Activated CD4-positive, alpha-beta T cell treated with anti-CD3 and anti-CD28 coated beads for 36 hours (primary cell): Measurements from ENCODE around the gene SIX1. TPM values are rescaled to one million over a fixed set of nuclear protein-coding genes. Genes with fewer than 3 reads are reported as not detected.

Source experiments
- ATAC-seq: fragments of 200-7000 bp; cut with Tn5 transposase; one replicate; pipeline ENCODE4 v1.10.0; 2021; ENCODE audit warnings: mild to moderate bottlenecking, moderate library complexity
- CTCF ChIA-PET: fragments of 350-600 bp; sonication (Branson Sonifier 250); formaldehyde crosslinking; loops from one replicate; lab custom pipeline; 2021; ENCODE audit warnings: antibody characterized with exemption; lab: Charles Lee
- POLR2A ChIA-PET: fragments of 350-600 bp; sonication (Branson Sonifier 250); formaldehyde crosslinking; loops from one replicate; lab custom pipeline; 2021; ENCODE audit warnings: antibody characterized with exemption, inconsistent platforms; lab: Charles Lee
- DNase-seq: peaks from one replicate; pipeline ENCODE4 v3.0.0-alpha.2; 2020
- H3K27ac Mint-ChIP-seq: one replicate; pipeline ENCODE4 v1.8.0; 2021; ENCODE audit warnings: mixed read lengths
- H3K27me3 Mint-ChIP-seq: one replicate; pipeline ENCODE4 v1.8.0; 2021; ENCODE audit warnings: mixed read lengths
- H3K36me3 Mint-ChIP-seq: one replicate; pipeline ENCODE4 v1.8.0; 2021; ENCODE audit warnings: low read depth, mixed read lengths
- H3K4me1 Mint-ChIP-seq: one replicate; pipeline ENCODE4 v1.8.0; 2021; ENCODE audit warnings: mixed read lengths
- H3K4me3 Mint-ChIP-seq: one replicate; pipeline ENCODE4 v1.8.0; 2021; ENCODE audit warnings: mild to moderate bottlenecking, moderate library complexity, mixed read lengths
- H3K9me3 Mint-ChIP-seq: one replicate; pipeline ENCODE4 v1.8.0; 2021; ENCODE audit warnings: low read depth, mixed read lengths
- intact Hi-C, 2 experiments: fragments of 100-400 bp; cut with DNase I in 1 of 2; cut with micrococcal nuclease in 1 of 2; formaldehyde crosslinking; loops; one replicate each; pipeline versions ENCODE4 v1.14.2 to v1.15.1; 2022 to 2024; cut with DNase I, micrococcal nuclease
- total RNA-seq, 2 experiments: library from RNA; stranded (reverse); gene quantifications; one replicate each; pipeline ENCODE4 v1.2.3, GENCODE V29; 2021

Gene SIX1
- total RNA-seq, 2 experiments from 2014 or later, result not detected

GRCh38 chr14:60622917-60623257 is 26.4 kb downstream of the SIX1 start:
- no peak for ATAC-seq
- no peaks in the 10 kb centered on the region for H3K4me1 Mint-ChIP-seq

GRCh38 chr14:60622210-60622916 is 26.9 kb downstream of the SIX1 start:
- Mint-ChIP-seq H3K4me3 (no peak overlapping the region), H3K4me1 (no peaks in the 10 kb centered on the region), H3K27ac (no peak overlapping the region), H3K9me3 (no peaks in the 10 kb centered on the region), H3K27me3 (peaks cover 18% of the 10 kb centered on the region), H3K36me3 (no peaks in the 10 kb centered on the region)
- CTCF ChIA-PET, result interaction anchor here (1.3 kb wide), 1 partner anchor 10 kb away, joined by 3 read pairs; no protein-coding TSS in a partner anchor
- intact Hi-C loops, result no loop called here
- POLR2A ChIA-PET, result no interaction called here
- ATAC-seq, result no peak
- DNase-seq, result no peak

More at GRCh38 chr14:60622917-60623257, 26.4 kb downstream of the SIX1 start:
- Mint-ChIP-seq H3K9me3 (no peaks in the 10 kb centered on the region), H3K27ac (no peak overlapping the region), H3K27me3 (peaks cover 18% of the 10 kb centered on the region), H3K36me3 (no peaks in the 10 kb centered on the region), H3K4me3 (no peak overlapping the region)
- no peak for DNase-seq
- ChIA-PET POLR2A (no interaction called here), CTCF (interaction anchor here (0.8 to 3.4 kb wide), 4 partner anchors 11 to 630 kb away, joined by 3 to 33 read pairs (median 14); no protein-coding TSS in a partner anchor)
- intact Hi-C loops, result no loop called here

- Mint-ChIP-seq H3K4me3 (no peak overlapping the region), H3K36me3 (no peaks in the 10 kb centered on the region), H3K27me3 (peaks cover 20% of the 10 kb centered on the region), H3K9me3 (no peaks in the 10 kb centered on the region), H3K27ac (no peak overlapping the region), H3K4me1 (no peaks in the 10 kb centered on the region)
- DNase-seq (no peak), ATAC-seq (no peak)
- intact Hi-C loops, result no loop called here
- CTCF ChIA-PET, result interaction anchor here (1.3 kb wide), 1 partner anchor 11 kb away, joined by 3 read pairs; no protein-coding TSS in a partner anchor
- POLR2A ChIA-PET, result no interaction called here
These were observed 27.9 kb downstream of the SIX1 start for GRCh38 chr14:60621386-60621785.

GRCh38 chr14:60618241-60618640 is 31.0 kb downstream of the SIX1 start:
- intact Hi-C loops, result no loop called here
- no peak for ATAC-seq
- POLR2A ChIA-PET, result no interaction called here

GRCh38 chr14:60616461-60616959 is 32.8 kb downstream of the SIX1 start:
- no peak overlapping the region for H3K27ac Mint-ChIP-seq
- ATAC-seq (no peak), DNase-seq (no peak)
- H3K9me3 Mint-ChIP-seq, result peaks cover under 1% of the 10 kb centered on the region
- intact Hi-C loops, result no loop called here
- no peak overlapping the region for H3K4me3 Mint-ChIP-seq
- H3K4me1 Mint-ChIP-seq, result no peaks in the 10 kb centered on the region
- H3K27me3 Mint-ChIP-seq, result peaks cover 16% of the 10 kb centered on the region
- ChIA-PET CTCF (no interaction called here), POLR2A (no interaction called here)
- peaks cover under 1% of the 10 kb centered on the region for H3K36me3 Mint-ChIP-seq

More at GRCh38 chr14:60618241-60618640, 31.0 kb downstream of the SIX1 start:
- Mint-ChIP-seq H3K4me3 (no peak overlapping the region), H3K36me3 (no peaks in the 10 kb centered on the region), H3K4me1 (no peaks in the 10 kb centered on the region), H3K9me3 (no peaks in the 10 kb centered on the region), H3K27ac (no peak overlapping the region), H3K27me3 (peaks cover 18% of the 10 kb centered on the region)
- CTCF ChIA-PET, result no interaction called here
- no peak for DNase-seq

- Mint-ChIP-seq H3K9me3 (no peaks in the 10 kb centered on the region), H3K4me1 (no peaks in the 10 kb centered on the region), H3K27me3 (peaks cover 19% of the 10 kb centered on the region), H3K4me3 (no peak overlapping the region), H3K27ac (no peak overlapping the region), H3K36me3 (no peaks in the 10 kb centered on the region)
- intact Hi-C loops, result no loop called here
- ATAC-seq (no peak), DNase-seq (no peak)
- ChIA-PET CTCF (no interaction called here), POLR2A (no interaction called here)
These were observed 47.0 kb downstream of the SIX1 start for GRCh38 chr14:60602291-60602690.

- ATAC-seq (no peak), DNase-seq (no peak)
- intact Hi-C loops, result no loop called here
- Mint-ChIP-seq H3K27ac (no peak overlapping the region), H3K9me3 (no peaks in the 10 kb centered on the region), H3K4me3 (no peak overlapping the region), H3K4me1 (no peaks in the 10 kb centered on the region), H3K36me3 (no peaks in the 10 kb centered on the region), H3K27me3 (peaks cover 23% of the 10 kb centered on the region)
- POLR2A ChIA-PET, result no interaction called here
- CTCF ChIA-PET, result no interaction called here
These were observed 49.5 kb downstream of the SIX1 start for GRCh38 chr14:60599727-60600126.

- no peak for ATAC-seq
- ChIA-PET CTCF (no interaction called here), POLR2A (no interaction called here)
- no peaks in the 10 kb centered on the region for H3K9me3 Mint-ChIP-seq
- H3K27ac Mint-ChIP-seq, result no peak overlapping the region
- H3K27me3 Mint-ChIP-seq, result peaks cover 20% of the 10 kb centered on the region
- DNase-seq, result no peak
- H3K36me3 Mint-ChIP-seq, result no peaks in the 10 kb centered on the region
- H3K4me3 Mint-ChIP-seq, result no peak overlapping the region
- intact Hi-C loops, result no loop called here
- H3K4me1 Mint-ChIP-seq, result no peaks in the 10 kb centered on the region
These were observed 53.1 kb downstream of the SIX1 start for GRCh38 chr14:60596139-60596538.

GRCh38 chr14:60594062-60594461 is 55.2 kb downstream of the SIX1 start:
- Mint-ChIP-seq H3K27ac (no peak overlapping the region), H3K27me3 (peaks cover 18% of the 10 kb centered on the region), H3K36me3 (no peaks in the 10 kb centered on the region), H3K9me3 (no peaks in the 10 kb centered on the region), H3K4me3 (no peak overlapping the region), H3K4me1 (no peaks in the 10 kb centered on the region)
- no peak for ATAC-seq
- intact Hi-C loops, result no loop called here
- DNase-seq, result no peak
- ChIA-PET CTCF (interaction anchor here (0.7 kb wide), 1 partner anchor 19 kb away, joined by 3 read pairs; no protein-coding TSS in a partner anchor), POLR2A (no interaction called here)

Other genes with a start within 250 kb of the SIX1 start
- gene C14orf39, start 163.4 kb downstream of the SIX1 start, total RNA-seq, result not detected
- gene SIX6, start 140.3 kb downstream of the SIX1 start, total RNA-seq, result not detected
- gene SIX4, start 74.9 kb upstream of the SIX1 start, total RNA-seq, result under 1 TPM in 1 of 2 experiments, not detected in 1; 0.11 TPM
- gene MNAT1, start 85.3 kb upstream of the SIX1 start, total RNA-seq, result 10 to 100 TPM; 36.2 to 40.3 TPM